Umbilical cord (tissue), 2 donors: ENCODE measurements around the gene PTPRA. TPM values are rescaled to one million over a fixed set of nuclear protein-coding genes. Genes with fewer than 3 reads are reported as not detected.
A peak's percentile ranks its signal among the peaks of the same experiment; 100 is the strongest.
"Not testable (repeated sequence)": the region's sequence is repeated elsewhere in the genome, so short reads cannot be mapped to it uniquely, and the experiment has no call there.

Source experiments
- DNase-seq: peaks from one replicate; pipeline ENCODE4 v3.0.0-alpha.2; 2015; ENCODE audit warnings: low spot score
- total RNA-seq: library from RNA; depleted of rRNA; stranded (reverse); fragments of >200 nt; gene quantifications from one replicate; pipeline ENCODE4 v1.2.3, GENCODE V29; 2014; ENCODE audit warnings: low replicate concordance; ENCODE audit not compliant: insufficient read depth

PTPRA gene
- total RNA-seq, 1 donor from 2014 or later = 69.1 TPM

DNA sequence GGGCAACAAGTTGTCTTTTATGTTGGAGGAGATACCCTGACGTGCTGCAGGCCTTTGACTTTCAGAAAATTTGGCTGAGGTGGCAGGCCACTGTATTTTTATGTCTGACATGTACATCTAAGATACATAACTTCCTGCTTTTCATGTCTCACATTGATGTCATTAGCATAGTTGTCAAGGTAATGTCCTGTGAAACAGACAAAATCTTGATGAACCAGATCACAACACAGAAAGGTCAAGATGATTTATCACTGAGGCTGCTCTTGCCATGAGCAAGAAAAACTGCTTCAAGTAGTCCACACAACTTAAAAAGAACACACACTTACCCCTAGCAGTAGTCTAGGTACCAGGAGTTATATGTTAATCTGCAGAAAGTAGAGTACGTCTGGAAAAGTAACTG, 120.0 kb downstream of the PTPRA start:
- DNase-seq = peak; percentile 12

DNA sequence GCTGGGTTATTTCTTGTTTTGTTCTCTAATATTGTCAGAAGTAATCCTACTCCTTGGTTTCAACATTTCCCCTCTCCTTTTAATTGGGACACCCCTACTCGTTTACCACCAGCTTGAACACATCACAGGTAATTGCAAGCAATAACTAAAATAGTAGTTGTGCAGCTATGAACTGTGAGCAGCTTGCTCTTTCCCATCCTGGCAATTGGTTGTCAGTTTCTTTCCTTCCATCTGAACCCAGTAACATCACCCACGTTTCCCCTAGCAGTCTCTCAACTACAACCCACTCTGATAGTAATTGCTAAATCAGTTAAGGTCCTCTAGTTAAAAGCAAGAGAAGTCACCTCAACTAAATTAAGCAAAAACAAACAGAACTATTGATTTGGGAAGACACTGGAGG, 122.5 kb downstream of the PTPRA start:
- DNase-seq = no peak

DNA sequence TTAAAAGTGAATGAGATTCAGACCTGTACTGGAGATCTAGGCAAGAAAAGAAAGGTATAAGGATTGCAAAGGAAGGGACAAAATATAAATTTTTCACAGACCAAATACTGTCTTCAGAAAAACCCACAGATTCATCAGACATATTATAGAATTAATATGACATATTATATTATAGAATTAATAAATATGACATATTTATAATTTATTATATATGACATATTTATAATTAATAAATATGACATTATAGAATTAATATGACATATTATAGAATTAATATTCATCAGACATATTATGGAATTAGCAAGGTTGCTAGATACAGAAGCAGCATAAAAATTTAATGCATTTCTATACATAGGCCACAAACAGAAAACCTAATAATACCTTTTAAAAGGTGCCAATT, 125.4 kb downstream of the PTPRA start:
- no peak for DNase-seq

DNA sequence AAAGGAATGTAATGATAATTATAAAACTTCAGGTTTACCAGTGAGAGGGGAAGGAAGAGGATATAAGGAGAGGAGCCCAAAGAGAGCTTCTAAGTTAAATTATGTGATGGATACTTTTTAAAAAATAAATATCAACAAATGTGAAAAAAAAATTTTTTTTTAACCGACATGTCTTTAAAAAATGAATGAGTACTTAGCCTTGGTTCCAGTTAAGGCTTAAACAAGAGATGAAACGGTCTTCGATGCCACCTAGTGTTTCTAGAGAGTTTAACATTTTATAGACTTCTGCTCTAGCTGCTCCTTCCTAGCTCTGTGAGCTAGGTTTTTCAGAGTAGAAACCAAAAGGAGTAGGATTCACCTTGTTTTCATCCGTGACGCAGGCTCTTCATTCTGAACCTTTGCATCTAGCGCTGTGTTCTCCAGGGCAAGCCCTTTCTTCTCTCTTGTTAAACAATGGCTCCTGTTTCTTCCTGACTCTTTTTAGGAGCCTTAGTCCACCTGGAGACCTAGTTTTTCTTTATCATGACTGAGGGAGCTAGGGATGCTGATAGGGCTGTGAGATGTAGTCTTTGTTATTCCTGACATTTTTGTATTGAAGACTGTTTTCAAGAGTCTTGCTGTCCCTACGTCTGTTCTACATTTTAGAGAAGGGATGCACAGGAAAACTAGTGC, 127.7 kb downstream of the PTPRA start:
- DNase-seq = peak; percentile 76

DNA sequence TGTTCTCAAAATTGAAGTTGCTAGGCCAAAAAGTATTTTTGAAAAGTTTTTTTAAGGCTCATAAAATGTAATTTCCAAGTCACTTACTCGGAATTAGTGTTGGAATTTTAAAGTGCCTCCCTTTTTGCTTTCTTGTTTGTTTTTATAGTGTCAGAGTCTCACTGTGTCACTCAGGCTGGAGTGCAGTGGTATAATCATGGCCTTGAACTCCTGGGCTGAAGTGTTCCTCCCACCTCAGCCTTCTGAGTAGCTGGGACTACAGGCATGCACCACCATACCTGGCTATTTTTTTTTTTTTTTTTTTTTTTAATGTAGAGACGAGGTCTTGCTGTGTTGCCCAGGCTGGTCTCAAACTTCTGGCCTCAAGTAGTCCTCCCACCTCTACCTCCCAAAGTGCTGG, 130.1 kb downstream of the PTPRA start:
- DNase-seq = no peak

DNA sequence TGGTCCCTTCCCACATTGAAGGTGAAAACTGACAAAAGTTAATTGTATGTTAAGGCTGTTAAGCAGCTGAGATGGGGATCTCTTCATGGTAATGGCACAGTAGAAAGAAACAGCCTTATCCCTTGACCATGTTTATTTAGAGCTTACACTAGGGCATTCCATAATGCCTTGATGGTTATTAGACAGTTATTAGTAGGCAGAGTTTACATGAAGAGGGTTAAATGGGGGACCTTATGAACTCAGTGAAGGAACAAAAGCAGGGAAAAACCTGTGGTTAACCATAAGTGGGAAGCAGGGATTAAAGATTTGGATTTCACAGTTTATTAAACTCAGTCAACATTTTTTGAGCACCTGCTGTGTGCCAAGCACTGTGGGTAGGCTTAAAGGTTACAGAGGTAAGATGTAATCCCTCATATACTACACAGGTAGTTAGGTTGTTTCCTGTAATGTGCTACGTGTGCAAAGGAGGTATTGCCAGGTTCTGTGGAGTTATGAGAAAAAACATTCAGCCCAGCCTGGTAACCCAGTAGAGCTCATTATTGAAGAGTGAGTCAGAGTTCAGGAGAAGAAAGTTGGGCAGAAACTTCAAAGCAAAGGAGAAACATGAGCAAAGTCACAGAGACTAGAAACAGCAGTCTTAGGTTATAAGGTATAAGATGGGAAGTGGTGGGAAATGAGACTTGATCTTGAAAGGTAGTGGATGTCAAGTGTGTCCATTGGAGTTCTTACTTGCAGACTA, 137.9 kb downstream of the PTPRA start:
- DNase-seq = peak; percentile 10

DNA sequence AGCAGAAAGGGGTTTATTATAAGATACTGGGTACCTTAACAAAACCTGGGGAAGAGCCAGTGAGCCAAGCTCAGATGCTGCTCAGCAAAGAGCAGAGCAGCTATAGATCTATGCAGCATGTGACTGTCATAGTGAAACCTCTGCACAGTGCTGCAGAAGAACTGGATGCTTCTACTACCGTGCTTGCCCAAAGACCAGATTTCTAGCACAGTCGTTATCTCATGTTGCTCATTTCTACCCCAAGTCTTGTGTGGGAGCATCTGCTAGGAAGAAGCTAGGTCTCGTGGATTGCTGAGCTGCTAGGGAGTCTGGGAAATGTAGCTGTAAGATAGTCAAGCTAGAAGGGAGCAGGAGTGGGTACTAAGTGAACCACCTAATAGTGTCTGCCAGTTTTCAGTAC, 138.5 kb downstream of the PTPRA start:
- DNase-seq = no peak

DNA sequence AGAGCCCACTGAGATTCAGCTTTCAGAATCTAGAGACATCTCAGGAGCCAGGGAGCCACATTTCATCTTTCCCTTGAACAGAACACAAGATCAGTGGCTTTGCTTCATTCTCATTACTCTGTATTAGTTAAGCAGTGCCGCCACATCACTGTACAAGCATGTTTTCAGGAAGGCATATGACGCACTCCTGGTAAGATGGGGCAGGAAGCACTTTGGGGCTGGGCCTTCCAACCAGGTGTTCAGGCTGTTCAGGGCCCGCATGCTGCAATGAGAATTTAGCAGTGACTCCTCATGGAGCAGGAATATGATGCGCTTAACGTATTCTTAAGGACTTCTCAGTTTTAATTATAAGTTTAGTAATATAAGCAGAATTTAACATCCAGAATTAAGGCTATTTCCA, 140.5 kb downstream of the PTPRA start:
- no peak for DNase-seq

DNA sequence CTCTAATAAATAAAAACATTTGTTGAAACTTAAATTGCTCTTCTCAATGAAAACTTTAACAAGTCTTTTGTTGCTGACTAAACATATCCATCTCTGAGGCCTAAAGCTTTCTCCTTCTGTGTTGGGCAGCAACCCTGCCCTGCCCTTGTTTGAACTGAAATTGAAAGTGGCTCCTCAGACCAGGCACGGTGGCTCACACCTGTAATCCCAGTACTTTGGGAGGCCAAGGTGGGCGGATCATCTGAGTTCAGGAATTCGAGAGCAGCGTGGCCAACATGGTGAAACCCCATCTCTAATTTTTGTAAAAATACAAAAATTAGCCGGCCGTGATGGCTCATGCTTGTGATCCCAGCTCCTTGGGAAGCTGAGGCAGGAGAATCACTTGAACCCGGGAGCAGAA, 140.9 kb downstream of the PTPRA start:
- no peak for DNase-seq

DNA sequence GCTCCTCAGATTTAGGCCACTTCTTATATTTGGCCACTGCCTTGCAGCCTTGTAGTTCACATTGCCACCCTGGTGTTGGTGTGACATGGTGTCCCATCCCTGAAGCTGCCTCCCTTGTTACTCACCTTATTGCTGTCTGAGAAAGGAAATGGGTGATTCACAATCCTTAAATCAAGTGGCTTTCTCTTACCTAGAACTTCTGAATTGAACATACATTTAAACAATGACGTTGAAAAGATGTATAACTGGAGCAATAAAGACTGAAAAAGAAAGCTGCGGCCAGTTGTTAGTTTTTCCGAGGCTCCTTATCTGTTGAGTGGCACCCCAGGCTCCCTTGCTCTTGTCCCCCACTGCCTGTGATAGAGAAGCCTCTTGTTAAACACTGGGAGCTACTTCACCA, 141.4 kb downstream of the PTPRA start:
- no peak for DNase-seq

DNA sequence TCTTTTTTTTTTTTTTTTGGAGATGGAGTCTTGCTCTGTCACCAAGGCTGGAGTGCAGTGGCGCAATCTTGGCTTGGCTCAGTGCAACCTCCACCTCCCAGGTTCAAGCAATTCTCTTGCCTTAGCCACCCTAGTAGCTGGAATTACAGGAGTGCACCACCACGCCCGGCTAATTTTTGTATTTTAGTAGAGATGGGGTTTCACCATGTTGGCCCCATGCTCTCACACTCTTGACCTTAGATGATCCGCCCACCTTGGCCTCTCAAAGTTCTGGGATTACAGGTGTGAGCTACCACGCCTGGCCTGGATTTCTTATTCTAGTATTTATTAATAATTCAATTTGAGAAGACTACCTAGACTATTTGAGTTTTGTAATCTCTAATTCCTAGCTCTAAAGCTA, 142.0 kb downstream of the PTPRA start:
- not testable (repeated sequence) for DNase-seq

DNA sequence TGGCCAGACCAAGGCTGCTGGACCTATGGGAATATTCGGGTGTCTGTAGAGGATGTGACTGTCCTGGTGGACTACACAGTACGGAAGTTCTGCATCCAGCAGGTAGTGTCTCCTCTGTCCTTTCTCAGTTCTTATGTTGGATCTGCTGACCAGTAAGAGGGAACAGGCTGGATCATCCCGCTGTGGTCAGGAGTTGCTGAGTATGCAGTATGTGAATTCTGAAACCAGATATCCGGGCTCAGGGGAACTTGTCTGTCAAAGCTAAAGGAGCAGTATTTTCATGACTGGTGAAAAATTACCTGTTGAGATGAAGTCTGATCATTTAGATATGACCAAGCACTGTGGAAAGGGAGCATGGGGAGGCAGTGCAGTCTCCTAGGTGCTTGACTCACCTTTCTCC, 148.0 kb downstream of the PTPRA start:
- DNase-seq = no peak

DNA sequence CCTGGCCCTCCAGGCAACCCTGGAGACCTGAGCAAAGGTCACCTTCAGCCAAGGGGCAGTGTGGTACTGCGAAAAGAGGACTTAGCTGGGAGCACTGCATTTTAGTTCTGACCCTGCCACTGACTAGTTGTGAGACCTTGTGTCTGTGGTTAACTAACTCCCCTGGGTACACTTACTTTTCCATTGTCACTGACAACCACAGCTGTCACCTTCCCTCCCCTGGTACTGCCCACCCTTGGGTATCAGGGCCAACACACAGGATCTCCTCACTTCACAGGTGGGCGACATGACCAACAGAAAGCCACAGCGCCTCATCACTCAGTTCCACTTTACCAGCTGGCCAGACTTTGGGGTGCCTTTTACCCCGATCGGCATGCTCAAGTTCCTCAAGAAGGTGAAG, 148.5 kb downstream of the PTPRA start:
- DNase-seq = no peak

DNA sequence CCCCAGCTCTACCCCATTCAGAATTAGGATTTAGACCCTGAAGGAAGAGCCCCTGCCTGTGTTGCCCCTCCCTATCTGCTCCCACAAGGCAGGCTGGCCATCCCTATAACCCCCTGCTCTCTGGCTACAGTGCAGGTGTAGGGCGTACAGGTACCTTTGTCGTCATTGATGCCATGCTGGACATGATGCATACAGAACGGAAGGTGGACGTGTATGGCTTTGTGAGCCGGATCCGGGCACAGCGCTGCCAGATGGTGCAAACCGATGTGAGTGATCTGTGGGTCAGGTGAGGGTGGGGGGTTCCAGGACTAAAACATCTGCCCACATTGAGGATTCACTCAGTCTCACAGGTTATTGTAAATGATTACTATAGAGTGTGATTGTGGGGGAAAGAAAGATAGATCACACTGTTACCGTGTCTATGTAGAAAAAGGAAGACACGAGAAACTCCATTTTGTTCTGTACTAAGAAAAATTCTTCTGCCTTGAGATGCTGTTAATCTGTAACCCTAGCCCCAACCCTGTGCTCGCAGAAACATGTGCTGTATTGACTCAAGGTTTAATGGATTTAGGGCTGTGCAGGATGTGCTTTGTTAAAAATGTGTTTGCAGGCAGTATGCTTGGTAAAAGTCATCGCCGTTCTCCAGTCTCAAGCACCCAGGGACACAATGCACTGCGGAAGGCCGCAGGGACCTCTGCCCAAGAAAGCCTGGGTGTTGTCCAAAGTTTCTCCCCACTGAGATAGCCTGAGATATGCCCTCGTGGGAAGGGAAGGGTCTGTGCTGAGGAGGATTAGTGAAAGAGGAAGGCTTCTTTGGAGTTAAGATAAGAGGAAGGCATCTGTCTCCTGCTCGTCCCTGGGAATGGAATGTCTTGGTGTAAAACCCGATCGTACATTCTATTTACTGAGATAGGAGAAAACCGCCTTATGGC, 149.5 kb downstream of the PTPRA start:
- DNase-seq = peak; percentile 77

DNA sequence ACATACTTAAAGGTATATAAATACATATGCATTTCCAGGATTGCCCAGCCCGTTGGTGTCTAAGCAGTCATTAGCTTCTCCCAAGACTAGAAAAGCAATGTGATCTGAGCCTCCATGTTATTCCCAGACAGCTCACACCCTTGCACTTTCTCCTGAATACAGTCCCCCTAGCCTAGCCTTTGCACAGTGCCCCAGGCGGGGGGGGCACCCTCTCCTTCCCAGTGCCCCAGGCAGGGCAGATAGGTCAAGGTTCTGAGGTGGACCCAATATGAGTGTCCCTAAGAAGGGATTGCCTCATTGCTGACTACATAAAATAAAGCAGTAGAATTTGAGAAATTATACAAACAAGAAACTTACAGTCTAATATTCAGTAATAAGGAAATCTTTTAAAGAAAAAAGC, 154.7 kb downstream of the PTPRA start:
- DNase-seq = no peak

DNA sequence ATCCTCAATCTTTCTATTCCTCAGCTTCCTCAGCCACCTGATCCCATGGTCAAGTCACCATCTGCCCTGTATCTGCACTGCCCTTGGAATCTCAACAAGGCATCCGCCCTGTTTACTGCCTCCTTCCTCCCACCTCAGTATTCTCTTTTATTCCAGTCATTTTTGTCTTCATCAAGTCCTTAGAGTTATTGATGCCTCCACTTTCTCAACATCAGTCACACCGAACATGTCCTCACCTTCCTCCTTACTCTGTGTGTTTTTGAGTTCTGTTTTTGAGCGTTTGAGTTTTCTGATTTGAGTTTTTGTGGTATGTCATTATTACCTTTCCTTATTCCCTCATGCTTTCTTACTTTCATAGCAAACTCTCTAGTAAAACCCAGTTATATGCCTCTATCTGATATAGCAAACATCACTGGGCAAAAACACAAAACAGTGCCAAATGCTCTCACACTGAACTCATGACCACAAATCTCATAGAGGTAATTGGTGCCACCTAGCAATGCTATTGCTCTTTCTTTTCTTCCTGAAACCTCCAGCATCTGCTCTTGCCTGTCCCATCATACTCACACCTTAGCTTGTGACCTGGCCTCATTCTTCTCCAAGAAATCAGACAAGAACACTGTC, 158.4 kb downstream of the PTPRA start:
- no peak for DNase-seq

DNA sequence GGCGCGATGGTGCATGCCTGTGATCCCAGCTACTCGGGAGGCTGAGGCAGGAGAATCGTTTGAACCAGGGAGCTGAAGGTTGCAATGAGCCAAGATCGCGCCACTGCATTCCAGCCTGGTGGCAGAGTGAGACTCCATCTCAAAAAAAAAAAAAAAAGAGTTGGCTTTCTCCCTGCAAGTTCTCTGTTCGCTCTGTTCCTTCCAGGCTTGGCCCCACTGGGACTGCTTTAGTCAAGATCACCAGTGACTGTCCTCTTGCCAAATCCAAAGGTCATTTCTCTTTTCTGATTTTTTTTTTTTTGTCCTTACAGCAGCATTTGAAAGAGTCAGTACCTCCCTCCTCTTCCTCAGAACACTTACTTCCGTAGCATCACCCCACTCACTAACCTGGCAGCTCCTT, 159.3 kb downstream of the PTPRA start:
- no peak for DNase-seq

DNA sequence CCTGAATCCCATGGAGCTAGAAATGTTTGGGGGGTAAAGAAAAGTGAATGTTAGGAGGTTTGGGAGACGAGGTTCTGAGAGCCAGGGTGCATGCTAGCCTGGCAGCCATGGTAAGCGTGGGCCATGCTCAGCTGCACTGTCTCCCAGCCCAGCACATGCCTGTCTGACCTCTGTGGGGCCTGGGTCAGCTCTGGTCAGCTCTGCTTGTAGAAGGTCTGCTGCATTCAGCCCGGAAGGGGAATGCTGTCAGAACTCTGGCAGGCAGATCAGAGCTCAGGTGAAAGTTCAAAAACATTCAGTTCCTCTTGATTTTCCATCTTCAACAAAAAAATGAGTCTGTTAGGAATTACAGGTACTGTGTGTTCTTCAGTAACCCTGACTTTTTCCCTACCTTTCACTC, 164.4 kb downstream of the PTPRA start:
- DNase-seq = no peak

DNA sequence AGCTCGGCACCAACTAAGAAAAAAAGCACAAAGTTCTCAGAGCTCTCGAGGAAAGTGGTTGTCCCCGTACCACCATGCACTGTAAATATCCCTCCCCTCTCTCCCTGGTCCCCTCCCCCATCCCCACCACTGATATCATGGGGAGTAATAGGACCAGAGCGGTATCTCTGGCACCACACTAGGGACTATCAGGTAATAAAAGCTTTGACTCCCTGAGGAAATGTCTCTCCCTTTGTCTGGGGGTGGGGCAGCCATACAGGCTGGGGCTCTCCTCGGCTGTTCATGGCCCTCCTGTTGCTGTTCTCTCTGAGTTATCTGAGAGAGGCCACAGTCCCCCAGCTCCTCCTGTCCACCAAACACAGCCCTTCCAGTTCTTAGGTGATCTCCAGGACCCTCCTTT, 165.2 kb downstream of the PTPRA start:
- DNase-seq = no peak

DNA sequence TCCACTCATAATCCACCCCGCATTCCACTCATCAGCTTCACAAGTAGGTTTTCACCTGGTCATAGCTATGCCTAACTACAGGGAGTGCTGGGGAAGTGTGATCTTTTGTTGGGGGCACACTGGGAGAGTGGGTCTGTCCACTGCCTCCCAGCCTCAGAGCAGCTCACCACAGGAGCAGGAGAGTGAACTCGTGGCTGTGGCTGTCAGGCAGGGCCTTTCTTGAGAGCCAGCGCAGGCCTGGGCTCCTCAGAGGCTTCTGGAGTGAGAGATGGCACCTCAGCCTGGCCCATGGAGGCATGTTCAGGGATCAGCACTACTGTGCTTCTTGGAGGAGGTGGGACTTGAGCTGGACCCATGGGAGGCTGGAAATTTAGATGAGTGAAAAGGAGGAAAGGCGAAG, 166.1 kb downstream of the PTPRA start:
- no peak for DNase-seq

DNA sequence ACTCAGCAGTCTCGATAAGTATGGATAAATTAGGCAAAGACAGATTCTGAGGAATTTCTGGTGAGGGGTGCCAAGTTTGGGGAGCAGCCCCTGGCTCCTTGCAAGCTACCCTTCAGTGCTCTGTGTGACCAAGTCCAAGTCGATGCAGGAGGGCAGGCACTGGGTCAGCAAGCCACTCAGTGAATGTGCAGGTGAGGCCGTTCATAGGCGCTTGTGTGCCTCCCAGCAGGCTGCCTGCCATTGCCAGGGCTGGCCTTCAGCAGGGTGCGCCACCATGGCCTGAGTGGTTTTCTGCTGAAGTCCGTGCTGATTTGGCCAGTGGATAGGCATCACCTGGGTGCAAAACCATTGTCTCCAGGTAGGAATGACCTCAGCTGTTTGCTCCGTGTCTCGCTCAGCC, 166.8 kb downstream of the PTPRA start:
- DNase-seq = no peak

DNA sequence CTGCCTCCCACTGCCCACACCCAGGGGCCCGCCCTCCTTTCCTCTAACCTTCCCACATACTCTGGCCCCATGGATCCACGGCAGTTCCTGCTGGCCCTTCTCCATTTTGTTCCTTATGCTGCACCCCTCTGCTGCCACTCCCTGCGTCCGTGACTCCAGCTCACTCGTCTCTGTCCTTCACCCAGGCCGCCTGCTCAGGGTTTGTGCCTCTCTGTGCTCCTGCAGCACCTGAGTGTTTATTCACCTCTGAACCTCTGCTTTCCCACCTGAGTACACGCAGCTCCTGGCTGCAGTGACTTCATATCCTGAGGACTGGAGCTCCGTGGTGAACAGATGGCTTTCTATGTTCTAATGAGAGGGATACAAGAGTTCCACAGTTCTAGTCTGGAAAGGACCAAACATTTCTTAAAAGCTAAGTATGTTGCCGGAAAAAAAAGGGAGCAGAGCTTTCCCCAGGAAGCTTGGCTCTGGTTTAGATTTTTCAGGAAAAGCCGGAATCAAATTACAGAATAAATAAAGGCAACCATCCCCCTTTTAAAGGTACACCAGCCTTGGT, 168.7 kb downstream of the PTPRA start:
- DNase-seq = peak; percentile 35
